Measurements from ENCODE around the gene TTC39A.
"Not testable (repeated sequence)": the region's sequence is repeated elsewhere in the genome, so short reads cannot be mapped to it uniquely, and the experiment has no call there.

Gene TTC39A

GRCh38 chr1:51266791-51267190 lies 63.6 kb downstream of the TTC39A start:
- DNase-seq (ENCODE audit: low spot score), result no peak

DNA sequence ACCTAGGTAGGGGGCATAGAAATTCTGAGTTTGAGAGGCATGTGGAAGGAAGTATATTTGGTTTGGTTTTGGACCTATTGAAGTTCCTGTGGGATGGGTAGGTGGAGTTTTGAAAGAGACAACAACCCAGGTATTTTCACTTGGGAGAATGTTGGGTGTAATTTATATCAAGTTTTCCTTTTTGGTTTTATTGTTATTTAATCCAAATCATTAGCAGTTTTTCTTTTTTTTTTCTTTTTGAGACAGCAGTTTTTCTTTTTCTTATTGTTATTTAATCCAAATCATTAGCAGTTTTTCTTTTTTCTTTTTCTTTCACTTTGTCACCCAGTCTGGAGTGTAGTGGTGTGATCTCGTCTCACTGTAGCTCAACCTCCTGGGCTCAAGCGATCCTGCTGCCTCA lies 64.2 kb downstream of the TTC39A start:
- no peak for DNase-seq (ENCODE audit: low spot score)

DNA sequence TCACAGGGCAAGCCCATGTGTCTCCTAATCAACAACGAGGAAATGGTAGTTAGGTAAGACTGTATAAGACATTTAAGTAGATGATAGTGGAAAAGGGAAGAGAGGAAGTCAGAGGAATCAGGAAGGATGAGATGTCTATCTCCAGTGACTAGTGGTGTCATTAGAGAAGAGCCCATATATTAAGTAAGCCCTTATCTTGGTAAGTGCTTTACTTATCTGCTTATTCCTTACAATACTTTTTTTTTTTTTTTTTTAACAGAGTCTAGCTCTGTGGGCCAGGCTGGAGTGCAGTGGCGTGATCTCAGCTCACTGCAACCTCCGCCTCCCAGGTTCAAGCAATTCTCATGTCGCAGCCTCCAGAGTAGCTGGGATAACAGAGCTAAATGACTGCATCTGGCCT lies 64.7 kb downstream of the TTC39A start:
- DNase-seq (ENCODE audit: low spot score), result no peak

DNA sequence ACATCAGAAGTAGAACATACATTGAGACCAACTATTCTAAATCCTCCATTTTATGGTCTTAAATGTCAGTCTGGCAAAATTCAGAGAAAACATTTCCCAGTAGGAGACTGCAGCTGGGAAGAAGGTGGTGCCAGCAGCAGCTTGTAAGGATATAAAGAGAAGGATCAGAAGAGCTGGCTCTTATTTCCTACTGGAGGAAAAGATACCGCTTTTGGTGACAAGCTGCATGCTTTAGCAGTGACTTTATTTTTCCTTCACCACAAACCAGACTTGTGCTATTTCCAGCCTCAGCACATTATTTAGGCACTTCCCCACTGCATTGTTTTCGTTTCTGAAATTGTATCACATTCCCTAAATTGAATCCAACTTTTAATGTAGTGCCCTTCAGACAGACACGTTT lies 65.9 kb downstream of the TTC39A start:
- no peak for DNase-seq (ENCODE audit: low spot score)

- no peak for DNase-seq (ENCODE audit: low spot score)
These were observed 67.0 kb downstream of the TTC39A start for GRCh38 chr1:51263147-51263877.

DNA sequence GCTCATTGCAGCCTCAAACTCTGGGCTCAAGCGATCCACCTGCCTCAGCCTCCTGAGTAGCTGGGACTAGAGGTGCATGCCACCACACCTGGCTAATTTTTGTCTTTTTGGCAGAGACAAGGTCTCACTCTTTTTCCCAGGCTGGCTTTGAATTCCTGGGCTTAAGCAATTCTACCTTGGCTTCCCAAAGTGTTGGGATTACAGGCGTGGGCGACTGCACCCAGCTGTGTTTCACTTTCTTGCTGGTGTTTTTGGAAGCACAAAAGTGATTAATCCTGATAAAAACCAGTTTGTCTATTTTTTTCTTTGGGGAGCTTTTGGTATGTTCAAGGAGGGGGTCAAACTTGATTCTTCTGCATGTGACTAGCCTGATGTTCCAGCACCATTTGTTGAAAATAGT lies 75.0 kb downstream of the TTC39A start:
- no peak for DNase-seq (ENCODE audit: low spot score)

GRCh38 chr1:51253691-51254090 lies 76.7 kb downstream of the TTC39A start:
- no peak for DNase-seq (ENCODE audit: low spot score)

DNA sequence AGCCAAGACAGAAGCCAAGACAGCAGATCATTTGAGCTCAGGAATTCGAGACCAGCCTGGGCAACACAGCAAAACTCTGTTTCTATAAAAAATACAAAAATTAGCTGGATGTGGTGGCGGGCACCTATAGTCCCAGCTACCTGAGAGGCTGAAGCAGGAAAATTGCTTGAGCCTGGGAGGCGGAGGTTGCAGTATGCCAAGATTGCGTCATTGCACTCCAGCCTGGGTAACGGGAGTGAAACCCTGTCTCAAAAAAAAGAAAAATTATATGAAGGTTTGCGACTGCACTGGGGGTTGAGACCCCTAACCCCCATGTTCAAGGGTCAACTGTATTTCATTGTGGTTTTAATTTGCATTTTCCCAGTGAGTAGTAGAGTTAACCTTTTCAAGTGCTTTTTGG lies 78.0 kb downstream of the TTC39A start:
- no peak for DNase-seq (ENCODE audit: low spot score)

DNA sequence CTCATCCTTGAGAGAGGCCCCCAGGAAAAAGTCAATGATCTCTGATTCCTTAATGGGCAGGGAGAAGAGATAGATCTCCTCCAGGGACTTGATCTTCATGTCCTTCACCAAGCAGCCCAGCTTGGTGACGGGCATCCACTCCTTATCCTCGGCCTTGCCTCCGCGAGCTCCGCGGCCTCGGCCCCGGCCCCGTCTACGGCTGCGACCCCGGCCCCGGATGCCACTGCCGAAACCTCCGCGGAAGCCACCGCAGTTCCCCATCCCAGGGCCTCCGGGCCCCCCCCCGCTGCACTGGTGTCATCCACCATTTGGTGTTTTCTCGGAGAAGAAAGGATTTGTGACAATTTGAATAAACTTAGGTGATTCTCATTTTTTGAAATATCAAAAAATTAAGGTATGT lies 79.2 kb downstream of the TTC39A start:
- not testable (repeated sequence) for DNase-seq (ENCODE audit: low spot score)

- DNase-seq (ENCODE audit: low spot score), result not testable (repeated sequence)
These were observed 79.6 kb downstream of the TTC39A start for GRCh38 chr1:51250729-51251128.

- no peak for DNase-seq (ENCODE audit: low spot score)
These were observed 80.9 kb downstream of the TTC39A start for GRCh38 chr1:51249445-51249844.

DNA sequence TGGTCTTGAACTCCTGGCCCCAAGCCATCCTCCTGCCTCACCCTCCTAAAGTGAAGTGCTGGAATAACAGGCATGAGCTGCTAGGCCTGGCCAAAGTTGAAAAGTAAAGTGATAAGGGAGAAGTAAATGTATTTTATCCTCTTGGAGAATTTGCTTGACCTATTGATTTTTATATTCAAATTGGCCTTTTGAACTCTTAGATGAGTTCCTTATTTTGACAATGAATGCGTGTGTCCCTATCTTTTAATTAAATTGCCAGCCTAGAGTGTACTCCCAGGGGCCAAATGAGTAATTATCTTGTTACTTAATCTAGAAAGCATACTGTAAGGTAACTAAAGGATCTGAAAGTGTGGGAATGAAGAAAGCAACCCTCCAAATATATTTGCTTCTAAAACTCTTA lies 82.9 kb downstream of the TTC39A start:
- DNase-seq (ENCODE audit: low spot score), result no peak

DNA sequence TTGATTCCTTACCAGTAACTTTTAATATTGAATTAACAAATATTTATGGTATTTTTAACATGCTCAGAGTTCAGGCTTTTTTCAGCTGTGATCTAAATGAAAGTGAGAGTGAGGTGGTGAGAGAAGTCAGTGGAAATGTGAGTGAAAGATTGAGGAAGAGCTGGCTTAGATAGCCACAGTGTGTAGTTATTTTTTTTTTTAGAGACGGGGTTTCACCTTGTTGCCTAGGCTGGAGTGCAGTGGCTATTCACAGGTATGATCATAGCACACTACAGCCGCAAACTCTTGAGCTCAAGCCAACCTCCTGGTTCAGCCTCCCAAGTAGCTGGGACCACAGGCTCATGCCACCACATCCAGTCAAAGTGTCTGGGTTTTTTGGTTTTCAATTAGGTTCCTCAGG lies 83.3 kb downstream of the TTC39A start:
- no peak for DNase-seq (ENCODE audit: low spot score)

DNA sequence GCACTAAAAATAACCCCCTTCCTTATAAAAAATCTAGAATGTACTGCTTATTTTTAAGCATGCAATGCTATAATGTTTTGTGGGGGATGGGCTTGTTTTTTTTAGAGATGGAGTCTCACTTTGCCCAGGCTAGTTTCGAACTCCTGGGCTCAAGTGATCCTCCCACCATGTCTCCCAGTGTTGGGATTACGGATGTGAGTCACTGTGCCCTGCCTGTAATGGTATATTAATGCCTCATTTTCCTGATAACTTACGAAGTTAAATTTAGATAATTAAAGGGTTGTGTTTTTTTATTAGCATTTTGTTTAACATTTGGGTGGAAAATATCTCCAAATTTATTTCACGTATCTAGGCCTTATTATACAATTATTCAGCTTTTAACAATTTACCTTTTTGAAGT lies 87.8 kb downstream of the TTC39A start:
- DNase-seq (ENCODE audit: low spot score), result no peak

GRCh38 chr1:51241119-51241518 lies 89.2 kb downstream of the TTC39A start:
- DNase-seq (ENCODE audit: low spot score), result no peak

DNA sequence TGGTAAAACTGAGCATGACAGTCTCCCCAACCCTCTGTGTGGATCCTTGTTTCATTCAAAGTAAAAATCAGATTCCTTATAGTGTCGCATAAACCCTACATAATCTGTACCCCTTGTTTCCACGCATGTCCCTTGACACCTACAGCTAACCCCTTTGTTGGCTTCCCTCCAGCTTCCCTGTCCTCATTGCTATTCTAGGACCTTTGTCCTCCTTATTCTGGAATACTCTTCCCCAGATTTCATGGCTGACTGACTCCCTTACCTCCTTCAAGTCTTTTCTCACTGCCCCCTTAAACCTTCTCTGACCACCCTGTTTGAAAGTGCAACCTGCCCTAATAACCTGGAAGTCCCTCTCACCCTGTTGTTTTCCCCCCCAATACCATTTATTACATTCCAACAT lies 90.3 kb downstream of the TTC39A start:
- no peak for DNase-seq (ENCODE audit: low spot score)

GRCh38 chr1:51238034-51238403 lies 92.3 kb downstream of the TTC39A start:
- no peak for DNase-seq (ENCODE audit: low spot score)

DNA sequence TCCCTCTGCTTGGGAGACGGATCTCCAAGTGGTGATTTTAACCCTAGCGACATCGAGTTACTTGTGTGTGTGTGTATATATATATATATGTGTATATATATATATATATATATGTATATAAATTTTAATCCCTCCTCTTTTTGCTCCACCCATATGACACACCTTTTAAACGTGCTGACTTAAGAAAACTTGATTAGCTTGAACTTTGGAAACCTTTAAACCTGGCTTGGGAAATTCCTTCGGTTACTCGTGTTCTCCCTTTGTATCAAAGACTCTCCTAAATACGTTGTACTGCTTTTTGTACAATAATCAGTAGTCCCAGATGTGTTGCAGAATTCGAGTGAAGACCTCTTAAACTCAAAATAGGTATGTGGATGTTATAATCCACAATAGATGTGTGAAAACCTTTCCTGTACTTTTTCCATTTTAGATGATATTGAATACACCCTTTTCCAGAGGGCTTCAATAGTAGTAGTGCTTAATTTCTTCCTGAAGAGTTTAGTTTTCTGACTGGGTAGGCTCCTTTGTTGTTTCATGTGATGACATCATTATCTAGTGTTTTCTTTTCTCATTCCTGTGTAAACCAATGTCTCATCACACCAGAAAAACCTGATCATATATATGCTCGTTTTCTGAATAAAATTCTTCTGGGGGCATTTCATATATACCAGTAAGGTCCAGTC lies 92.9 kb downstream of the TTC39A start:
- no peak for DNase-seq (ENCODE audit: low spot score)

Data from CD4-positive, alpha-beta T cell treated with Interleukin-6 at 100 ng/mL for 8 hours (primary cell).